Globus pallidus (tissue), 1 donor: ENCODE results near the gene NME8.
A peak's percentile ranks its signal among the peaks of the same experiment; 100 is the strongest.

Source experiments
- DNase-seq: peaks from one replicate; pipeline ENCODE4 v3.0.0-alpha.2; 2015; ENCODE audit warnings: low spot score

NME8 gene

GRCh38 chr7:37901236-37901827 is 52.9 kb downstream of the NME8 start:
- DNase-seq = peak; percentile 34

GRCh38 chr7:37901890-37902524 is 53.6 kb downstream of the NME8 start:
- no peak for DNase-seq

- no peak for DNase-seq
Observed at GRCh38 chr7:37908221-37908788, 59.9 kb downstream of the NME8 start.

- no peak for DNase-seq
Observed at GRCh38 chr7:37912756-37913155, 64.4 kb downstream of the NME8 start.

GRCh38 chr7:37915438-37915837 is 67.0 kb downstream of the NME8 start:
- no peak for DNase-seq

- peak; percentile 21 for DNase-seq
Observed at GRCh38 chr7:37916017-37916672, 67.7 kb downstream of the NME8 start.

GRCh38 chr7:37916673-37917660 is 68.6 kb downstream of the NME8 start, which contains the start of gene SFRP4:
SFRP4 (minus strand) TSS chr7:37916817; CDS start chr7:37916537, 280 bp downstream.
- peak; percentile 78 for DNase-seq

- no peak for DNase-seq
Observed at GRCh38 chr7:37918526-37918925, 70.1 kb downstream of the NME8 start.

- DNase-seq = peak; percentile 49
Observed at GRCh38 chr7:37920305-37920848, 72.0 kb downstream of the NME8 start, which contains the start of gene EPDR1. EPDR1 (plus strand) TSS chr7:37920640; CDS start chr7:37920940, 300 bp downstream.

GRCh38 chr7:37920849-37921805 is 72.7 kb downstream of the NME8 start:
- no peak for DNase-seq

- DNase-seq = no peak
Observed at GRCh38 chr7:37921876-37922275, 73.5 kb downstream of the NME8 start.

- no peak for DNase-seq
Observed at GRCh38 chr7:37923996-37924395, 75.6 kb downstream of the NME8 start.

GRCh38 chr7:37924491-37925041 is 76.2 kb downstream of the NME8 start:
- no peak for DNase-seq

- no peak for DNase-seq
Observed at GRCh38 chr7:37925620-37926019, 77.2 kb downstream of the NME8 start.

GRCh38 chr7:37927773-37928444 is 79.5 kb downstream of the NME8 start:
- no peak for DNase-seq

- no peak for DNase-seq
Observed at GRCh38 chr7:37928878-37929277, 80.5 kb downstream of the NME8 start.

- DNase-seq = no peak
Observed at GRCh38 chr7:37930226-37930948, 82.0 kb downstream of the NME8 start.

- DNase-seq = no peak
Observed at GRCh38 chr7:37932543-37932942, 84.1 kb downstream of the NME8 start.
